Hematopoietic multipotent progenitor cell treated with erythropoietin and hydrocortisone succinate and interleukin-3 and kit ligand, for 15 days (in vitro differentiated cells): ENCODE measurements around the gene CDK4.

Experiments used
- DNase-seq: peaks from one replicate; pipeline ENCODE4 v3.0.0-alpha.2; 2015; ENCODE audit warnings: low spot score

The CDK4 gene

GRCh38 chr12:57738661-57739237 is 13.4 kb downstream of the CDK4 start, which contains the start of gene AGAP2:
TSS of gene AGAP2 (minus strand) at chr12:57738742. CDS start at chr12:57738246, 496 bp downstream.
- DNase-seq: no peak

- no peak for DNase-seq
Measured at GRCh38 chr12:57737467-57738460, 14.3 kb downstream of the CDK4 start.

GRCh38 chr12:57736741-57737466 is 15.2 kb downstream of the CDK4 start:
- DNase-seq: no peak

DNA sequence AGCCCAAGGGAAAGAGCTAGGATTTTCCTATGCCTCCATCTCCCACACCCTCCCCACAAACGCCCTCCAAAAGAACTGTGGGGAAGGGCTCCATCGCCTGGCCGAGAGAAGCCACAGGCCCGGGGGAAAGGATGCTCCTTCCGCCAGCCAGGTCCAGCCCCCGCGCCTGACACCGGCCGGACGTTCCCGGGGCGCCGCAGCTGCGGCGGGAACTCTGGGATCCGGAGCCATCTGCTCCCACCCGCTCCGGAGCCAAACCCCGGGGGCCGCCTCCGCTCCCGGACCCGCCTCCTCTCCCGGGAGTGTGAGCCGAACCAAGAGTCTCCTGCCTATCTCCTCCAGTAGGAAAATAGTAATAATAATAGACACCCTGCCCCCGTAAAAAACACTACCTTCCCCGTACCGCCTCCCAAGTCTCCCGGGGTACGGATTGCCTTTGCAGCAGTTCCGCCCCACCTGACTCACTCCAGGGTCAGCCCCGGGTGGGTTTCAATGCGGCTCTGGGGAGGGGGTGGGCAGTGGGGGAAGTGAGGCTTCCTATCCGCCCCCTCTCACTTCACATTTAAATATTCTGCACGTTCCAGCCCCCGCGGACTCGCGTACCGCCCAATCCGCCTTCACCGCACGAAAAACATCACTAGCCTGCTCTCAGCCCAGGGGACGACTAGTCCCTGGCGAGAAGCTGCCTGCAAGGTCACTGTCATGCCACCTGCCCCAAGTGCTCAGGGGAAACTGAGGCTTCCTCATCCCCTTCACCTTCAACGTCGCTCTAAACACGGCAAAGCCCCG is 16.0 kb downstream of the CDK4 start:
- no peak for DNase-seq

GRCh38 chr12:57735198-57735855 is 16.8 kb downstream of the CDK4 start:
- no peak for DNase-seq

DNA sequence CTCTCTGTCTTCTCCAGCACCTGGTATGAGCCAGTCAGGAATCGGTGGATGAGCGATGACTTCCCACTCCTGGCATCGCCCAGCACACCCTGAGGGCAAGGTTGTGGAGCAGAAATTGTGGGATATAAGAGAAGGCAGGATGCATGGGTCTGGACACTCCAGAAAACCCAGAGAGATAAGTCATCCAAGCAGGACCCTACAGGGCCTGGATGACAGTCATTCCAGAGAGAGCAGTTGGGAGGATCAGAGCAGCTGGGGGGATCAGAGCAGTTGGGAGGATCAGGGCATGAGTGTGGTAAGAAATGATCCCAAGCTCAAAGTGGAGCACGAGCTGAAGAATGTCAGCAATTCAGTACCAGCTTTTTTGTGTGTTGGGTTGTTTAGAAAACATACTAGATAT is 17.5 kb downstream of the CDK4 start:
- no peak for DNase-seq

DNA sequence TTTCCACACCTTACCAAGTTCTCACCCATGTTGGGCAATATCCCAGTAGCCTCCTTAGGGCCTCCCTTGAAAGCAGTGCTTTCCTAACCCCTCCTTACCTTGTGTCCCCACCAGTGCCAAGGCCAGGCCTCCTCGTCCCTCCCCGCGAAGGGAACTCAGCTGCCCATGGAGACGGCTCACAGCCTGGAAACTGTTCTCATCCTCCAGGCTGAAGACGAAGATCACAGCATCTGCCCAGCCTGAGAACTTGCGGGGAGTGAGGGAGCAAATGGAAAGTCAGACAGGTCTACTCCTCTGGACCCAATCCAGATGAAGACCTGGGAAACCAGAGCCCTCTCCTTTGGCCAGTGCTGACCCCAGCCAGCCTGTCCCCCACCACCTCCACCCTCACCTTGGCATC is 18.2 kb downstream of the CDK4 start:
- no peak for DNase-seq

DNA sequence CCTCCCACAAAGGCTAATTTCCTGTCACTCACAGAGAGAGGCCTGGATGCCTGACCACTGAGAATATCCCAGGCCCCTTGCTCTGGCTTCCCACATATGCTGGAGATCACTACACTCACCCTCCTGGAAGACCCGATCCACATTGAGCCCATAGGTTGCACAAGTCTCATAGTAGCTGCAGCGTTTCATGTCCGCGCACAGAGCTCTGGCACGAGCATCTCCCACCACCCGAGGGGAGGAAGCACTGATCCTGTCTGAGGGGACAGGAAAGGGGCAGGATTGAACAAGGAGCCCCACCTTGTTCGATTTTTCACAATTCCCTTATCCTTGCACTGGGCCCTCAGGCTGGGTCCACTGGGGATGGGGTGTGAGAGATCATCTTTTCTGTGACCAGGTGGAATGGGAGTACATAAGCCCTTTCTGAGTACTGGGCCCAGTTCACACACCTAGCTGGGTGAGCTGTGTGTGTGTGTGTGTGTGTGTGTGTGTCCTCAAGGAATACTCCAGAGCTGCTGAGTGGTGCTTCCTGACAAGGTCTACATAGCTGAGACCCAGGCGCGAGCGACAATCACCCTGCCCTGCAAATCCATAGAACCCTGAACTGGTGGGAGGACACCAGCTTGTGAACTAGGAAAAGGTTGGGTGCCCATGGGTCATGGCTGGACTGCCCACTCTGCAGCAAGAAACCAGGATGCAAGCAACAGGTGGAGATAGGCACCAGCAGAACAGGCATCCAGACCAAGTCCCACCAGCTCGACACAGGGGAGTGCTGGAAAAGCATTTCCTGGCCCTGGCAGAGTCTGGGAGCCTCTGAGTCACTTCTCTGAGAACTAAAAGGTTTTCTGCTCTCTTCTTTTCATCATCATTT is 19.1 kb downstream of the CDK4 start:
- DNase-seq: no peak

- no peak for DNase-seq
Measured at GRCh38 chr12:57732270-57732669, 19.8 kb downstream of the CDK4 start.

DNA sequence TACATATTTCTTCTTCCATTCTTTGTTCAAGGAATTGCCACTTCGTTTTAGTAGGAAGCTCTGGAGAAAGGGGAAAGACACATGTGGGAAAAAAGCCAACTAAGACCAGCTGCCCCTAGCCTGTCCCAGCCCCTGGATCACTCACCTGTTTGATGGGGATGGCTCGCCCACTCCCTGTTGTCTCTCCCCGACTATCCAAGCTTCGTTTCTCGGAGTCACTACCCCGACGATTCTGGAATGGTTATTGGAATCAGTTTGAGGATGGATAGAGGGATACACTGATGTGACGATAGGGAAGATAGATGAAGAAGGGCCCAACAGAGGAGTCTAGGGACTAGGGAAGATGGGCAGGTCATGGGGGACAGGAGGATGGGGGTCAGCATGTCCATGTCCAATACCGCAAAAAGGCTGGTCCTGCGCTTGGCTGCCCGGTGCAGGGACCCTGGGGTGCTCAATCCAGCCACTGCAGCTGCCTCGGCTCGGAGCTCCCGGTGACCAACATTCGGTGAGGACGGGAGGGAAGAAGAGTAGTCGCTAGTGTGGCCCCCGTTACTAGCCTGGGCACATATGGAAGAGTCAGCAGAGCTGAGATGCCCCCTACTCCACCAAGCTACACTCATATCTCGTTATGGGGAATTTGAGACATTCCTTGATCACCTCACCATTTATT is 20.6 kb downstream of the CDK4 start:
- no peak for DNase-seq

- DNase-seq: no peak
Measured at GRCh38 chr12:57730336-57731067, 21.6 kb downstream of the CDK4 start.

GRCh38 chr12:57729321-57729844 is 22.7 kb downstream of the CDK4 start:
- DNase-seq: no peak

DNA sequence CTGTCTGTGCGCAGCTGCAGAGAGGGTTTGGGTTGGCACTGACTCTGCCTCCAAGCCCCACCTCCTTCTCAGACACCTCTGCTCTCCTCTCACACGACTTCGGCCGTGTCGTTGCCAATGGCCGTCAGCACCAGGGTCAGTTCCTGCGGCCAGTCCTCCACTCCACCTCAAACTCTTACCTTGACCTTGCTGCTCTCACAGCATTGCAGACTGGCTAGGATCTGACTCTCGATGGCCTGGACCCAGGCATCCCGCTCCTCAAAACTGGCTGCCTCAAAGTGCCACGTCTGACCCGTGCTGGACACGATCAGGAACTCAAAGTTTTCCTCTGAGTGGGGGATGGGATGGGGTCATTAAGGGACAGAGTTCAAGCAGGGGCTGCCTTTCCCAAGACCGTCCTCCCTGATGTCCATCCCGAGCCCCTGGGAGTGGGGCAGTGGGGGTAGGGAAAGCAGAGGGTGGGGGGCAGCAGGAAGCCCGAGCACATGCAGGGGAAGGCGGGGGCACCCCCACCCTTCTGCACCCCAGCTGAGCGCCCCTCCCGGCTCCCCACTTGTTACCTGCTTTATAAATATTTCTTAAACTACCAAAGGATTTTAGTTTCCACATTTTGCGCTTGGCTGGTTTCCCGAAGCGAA is 24.2 kb downstream of the CDK4 start:
- DNase-seq: no peak

DNA sequence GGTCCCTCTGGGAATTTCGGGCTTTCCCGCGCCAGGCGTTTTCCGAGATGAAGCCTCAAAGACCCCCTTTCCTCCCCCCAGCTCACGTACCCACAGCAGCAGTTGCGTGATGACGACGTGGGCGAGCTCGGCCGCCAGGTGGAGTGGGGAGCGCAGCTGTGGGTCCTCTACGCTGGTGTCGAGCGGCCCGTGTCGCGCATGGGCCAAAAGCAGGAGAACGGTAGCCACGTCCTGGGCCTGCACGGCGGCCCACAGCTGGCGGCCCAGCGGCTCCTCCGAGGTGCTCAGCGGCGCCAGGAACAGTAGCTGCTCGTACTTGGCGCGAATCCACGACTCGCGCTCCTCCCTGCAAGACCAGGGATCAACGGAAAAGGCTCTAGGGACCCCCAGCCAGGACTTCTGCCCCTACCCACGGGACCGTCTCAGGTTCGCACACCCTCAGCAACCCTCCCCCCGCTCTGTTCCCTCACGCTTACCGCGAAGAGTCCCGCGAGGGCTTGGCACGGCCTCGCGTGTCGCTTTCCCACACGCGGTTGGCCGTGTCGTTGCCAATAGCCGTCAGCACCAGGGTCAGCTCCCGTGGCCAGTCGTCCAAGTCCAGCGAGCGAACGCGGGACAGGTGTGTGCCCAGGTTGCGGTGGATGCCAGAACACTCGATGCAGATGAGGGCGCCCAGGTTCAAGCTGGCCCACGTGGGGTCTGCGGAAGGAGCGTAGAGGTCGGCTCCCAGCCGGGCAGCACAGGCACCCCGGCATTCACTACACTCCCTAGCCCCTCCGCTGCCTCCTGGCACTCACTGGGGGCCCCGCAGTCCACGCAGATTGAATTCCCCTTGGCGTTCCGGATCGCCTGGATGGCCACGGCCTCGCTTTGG is 25.0 kb downstream of the CDK4 start:
- DNase-seq: no peak

GRCh38 chr12:57726151-57726883 is 25.8 kb downstream of the CDK4 start:
- DNase-seq: peak; percentile 15

DNA sequence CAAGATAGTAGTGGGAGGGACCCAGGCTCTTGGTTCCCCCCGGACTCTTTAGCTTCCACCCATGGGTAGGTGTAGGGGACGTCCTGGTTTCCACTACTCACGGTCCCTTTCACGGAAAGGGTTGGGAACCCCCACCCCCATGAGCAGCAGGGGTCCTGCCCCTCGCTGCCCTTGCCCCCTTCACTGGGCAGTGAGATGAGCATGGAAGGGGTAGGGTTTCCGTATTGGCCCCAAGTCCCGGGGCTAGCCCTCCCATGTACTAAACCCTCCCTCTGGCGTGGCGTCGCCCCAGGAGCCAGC is 26.3 kb downstream of the CDK4 start:
- no peak for DNase-seq
